Measurements from ENCODE around the gene RIMBP2. TPM values are rescaled to one million over a fixed set of nuclear protein-coding genes. Genes with fewer than 3 reads are reported as not detected.

Gene RIMBP2
- total and polyA plus RNA-seq, 9 of the 15 experiments (the other 6 are each of a cell fraction or from before 2014, with no cell fraction given): not detected

- Histone ChIP-seq H3K79me2 (ENCODE audit: control insufficient read depth, insufficient read depth, low read length) (no peaks in the 10 kb centered on the region), H3K4me2 (ENCODE audit: insufficient read depth, low read length) (no peak overlapping the region), H3K36me3 (ENCODE audit: control insufficient read depth, insufficient read depth, low read length) (no peaks in the 10 kb centered on the region), H3K9me1 (ENCODE audit: control insufficient read depth, insufficient read depth, low read length) (no peaks in the 10 kb centered on the region), H3K9me3 (replicated peaks; ENCODE audit: control insufficient read depth, insufficient read depth, low read depth, low read length) (no peaks in the 10 kb centered on the region), H3K4me1 (replicated peaks in 1 of 2; ENCODE audit: control insufficient read depth in 2 of 2, insufficient read depth in 2 of 2, low read length in 2 of 2) (no peaks in the 10 kb centered on the region; a peak in 1 of 5 replicates), H3K9ac (ENCODE audit: insufficient read depth in 1 of 2, low read depth in 2 of 2, low read length in 2 of 2) (no peak overlapping the region), H2AFZ (ENCODE audit: low read depth, low read length) (no peak overlapping the region), H3K4me3 (no peak overlapping the region), H3K27ac (ENCODE audit: extremely low read depth, low read depth, low read length) (no peak overlapping the region), H4K20me1 (replicated peaks; ENCODE audit: control insufficient read depth, insufficient read depth, low read length) (peaks cover 2% of the 10 kb centered on the region; the same call in 1 of the 2 replicates), H3K27me3 (ENCODE audit: control insufficient read depth in 2 of 2, insufficient read depth in 2 of 2, low read length in 2 of 2) (peaks cover 19 to 63% of the 10 kb centered on the region in 2 experiments; a peak in 4 of 5 replicates)
- ATAC-seq (no peak), FAIRE-seq (no peak), DNase-seq (ENCODE audit: extremely low read depth in 1 of 4, low spot score in 3 of 4) (no peak)
- in situ Hi-C loops (cut with MboI) (no loop called here), intact Hi-C loops (cut with micrococcal nuclease) (no loop called here)
- BruUV-seq (replicated peaks): no TSS peak
- CTCF ChIA-PET (ENCODE audit: low intra/inter-chr PET ratio): no interaction called here
- POLR2A ChIA-PET: no interaction called here
- 0% methylated on average over 5 of the region's 5 CpGs for WGBS (ENCODE audit: insufficient coverage, low coverage, missing lambda C conversion rate)
- no peak for TF ChIP-seq ARID1B (IDR thresholded peaks at IDR 0.05)
- TF ChIP-seq, protein P1, sequence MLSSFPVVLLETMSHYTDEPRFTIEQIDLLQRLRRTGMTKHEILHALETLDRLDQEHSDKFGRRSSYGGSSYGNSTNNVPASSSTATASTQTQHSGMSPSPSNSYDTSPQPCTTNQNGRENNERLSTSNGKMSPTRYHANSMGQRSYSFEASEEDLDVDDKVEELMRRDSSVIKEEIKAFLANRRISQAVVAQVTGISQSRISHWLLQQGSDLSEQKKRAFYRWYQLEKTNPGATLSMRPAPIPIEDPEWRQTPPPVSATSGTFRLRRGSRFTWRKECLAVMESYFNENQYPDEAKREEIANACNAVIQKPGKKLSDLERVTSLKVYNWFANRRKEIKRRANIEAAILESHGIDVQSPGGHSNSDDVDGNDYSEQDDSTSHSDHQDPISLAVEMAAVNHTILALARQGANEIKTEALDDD (IDR thresholded peaks at IDR 0.05): no peak
- no peak for TF ChIP-seq ESRRB (CRISPR knock-in tag; IDR thresholded peaks at IDR 0.05; ENCODE audit: borderline replicate concordance)
- TF ChIP-seq RFX7 (CRISPR knock-in tag; IDR thresholded peaks at IDR 0.05): no peak
- no peak for TF ChIP-seq NCOA2 (IDR thresholded peaks at IDR 0.05; ENCODE audit: partially characterized antibody in 2 of 2)
- TF ChIP-seq, protein P2, sequence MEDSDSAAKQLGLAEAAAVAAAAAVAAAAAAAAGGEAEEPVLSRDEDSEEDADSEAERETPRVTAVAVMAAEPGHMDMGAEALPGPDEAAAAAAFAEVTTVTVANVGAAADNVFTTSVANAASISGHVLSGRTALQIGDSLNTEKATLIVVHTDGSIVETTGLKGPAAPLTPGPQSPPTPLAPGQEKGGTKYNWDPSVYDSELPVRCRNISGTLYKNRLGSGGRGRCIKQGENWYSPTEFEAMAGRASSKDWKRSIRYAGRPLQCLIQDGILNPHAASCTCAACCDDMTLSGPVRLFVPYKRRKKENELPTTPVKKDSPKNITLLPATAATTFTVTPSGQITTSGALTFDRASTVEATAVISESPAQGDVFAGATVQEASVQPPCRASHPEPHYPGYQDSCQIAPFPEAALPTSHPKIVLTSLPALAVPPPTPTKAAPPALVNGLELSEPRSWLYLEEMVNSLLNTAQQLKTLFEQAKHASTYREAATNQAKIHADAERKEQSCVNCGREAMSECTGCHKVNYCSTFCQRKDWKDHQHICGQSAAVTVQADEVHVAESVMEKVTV (CRISPR knock-in tag; IDR thresholded peaks at IDR 0.05): no peak
- no peak for TF ChIP-seq CCAR2 (IDR thresholded peaks at IDR 0.05; ENCODE audit: low read depth, low read length)
- no peak for TF ChIP-seq ZNF253 (CRISPR knock-in tag; conservative IDR thresholded peaks at IDR 0.05)
- no peak for TF ChIP-seq POLR2AphosphoS5 (IDR thresholded peaks at IDR 0.05; ENCODE audit: control insufficient read depth, insufficient read depth, low read depth, low read length)
- TF ChIP-seq MXI1 (IDR thresholded peaks at IDR 0.05; ENCODE audit: low read depth, low read length): no peak
- TF ChIP-seq ZNF217 (CRISPR knock-in tag; IDR thresholded peaks at IDR 0.05): no peak
- TF ChIP-seq FOXJ2 (tag; IDR thresholded peaks at IDR 0.05): no peak
- TF ChIP-seq EGR1 (conservative IDR thresholded peaks at IDR 0.05): no peak
- TF ChIP-seq GTF2F1 (IDR thresholded peaks at IDR 0.05; ENCODE audit: low read depth, low read length): no peak
- no peak for TF ChIP-seq ZBTB43 (CRISPR knock-in tag; IDR thresholded peaks at IDR 0.05)
- TF ChIP-seq, protein P3, sequence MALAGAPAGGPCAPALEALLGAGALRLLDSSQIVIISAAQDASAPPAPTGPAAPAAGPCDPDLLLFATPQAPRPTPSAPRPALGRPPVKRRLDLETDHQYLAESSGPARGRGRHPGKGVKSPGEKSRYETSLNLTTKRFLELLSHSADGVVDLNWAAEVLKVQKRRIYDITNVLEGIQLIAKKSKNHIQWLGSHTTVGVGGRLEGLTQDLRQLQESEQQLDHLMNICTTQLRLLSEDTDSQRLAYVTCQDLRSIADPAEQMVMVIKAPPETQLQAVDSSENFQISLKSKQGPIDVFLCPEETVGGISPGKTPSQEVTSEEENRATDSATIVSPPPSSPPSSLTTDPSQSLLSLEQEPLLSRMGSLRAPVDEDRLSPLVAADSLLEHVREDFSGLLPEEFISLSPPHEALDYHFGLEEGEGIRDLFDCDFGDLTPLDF (CRISPR knock-in tag; IDR thresholded peaks at IDR 0.05): no peak
- no peak for TF ChIP-seq POLR3A (IDR thresholded peaks at IDR 0.05; ENCODE audit: borderline replicate concordance, extremely low read depth, insufficient read depth, insufficient read length)
- TF ChIP-seq, protein P4, sequence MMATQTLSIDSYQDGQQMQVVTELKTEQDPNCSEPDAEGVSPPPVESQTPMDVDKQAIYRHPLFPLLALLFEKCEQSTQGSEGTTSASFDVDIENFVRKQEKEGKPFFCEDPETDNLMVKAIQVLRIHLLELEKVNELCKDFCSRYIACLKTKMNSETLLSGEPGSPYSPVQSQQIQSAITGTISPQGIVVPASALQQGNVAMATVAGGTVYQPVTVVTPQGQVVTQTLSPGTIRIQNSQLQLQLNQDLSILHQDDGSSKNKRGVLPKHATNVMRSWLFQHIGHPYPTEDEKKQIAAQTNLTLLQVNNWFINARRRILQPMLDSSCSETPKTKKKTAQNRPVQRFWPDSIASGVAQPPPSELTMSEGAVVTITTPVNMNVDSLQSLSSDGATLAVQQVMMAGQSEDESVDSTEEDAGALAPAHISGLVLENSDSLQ (IDR thresholded peaks at IDR 0.05): no peak
Observed at GRCh38 chr12:130636370-130636769, 79.7 kb downstream of the RIMBP2 start.

Data from K562 (cell line).